Measurements from ENCODE around the gene DEK.

DNA sequence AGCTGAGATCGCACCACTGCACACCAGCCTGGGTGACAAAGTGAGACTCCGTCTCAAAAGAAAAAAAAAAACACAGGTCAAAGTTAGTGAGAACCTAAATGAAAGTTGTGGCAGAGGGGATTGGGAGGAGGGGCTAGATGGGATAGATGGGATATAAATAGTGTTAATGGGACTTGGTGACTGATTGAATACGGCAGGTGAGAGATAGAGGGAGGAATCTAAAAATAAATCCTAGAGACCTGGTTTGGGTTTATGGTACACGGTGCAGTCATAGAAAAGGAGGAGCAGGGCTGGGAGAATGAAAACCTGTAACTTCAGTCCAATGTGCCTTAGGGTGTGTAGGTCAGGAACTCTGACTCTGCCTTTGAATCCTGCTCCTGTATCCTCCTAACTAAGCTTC is 25.0 kb upstream of the DEK start:
- TF ChIP-seq POLR2A (IDR thresholded peaks at IDR 0.05; ENCODE audit: low read length) (no peak), GATA1 (IDR thresholded peaks at IDR 0.05; ENCODE audit: low read depth, low read length) (no peak)

Measured in erythroblast (primary cell).